Duodenal mucosa (tissue), 2 donors: Measurements from ENCODE around the gene GPR173.
A peak's percentile ranks its signal among the peaks of the same experiment; 100 is the strongest.

Experiments used
- H3K27ac ChIP-seq: one replicate; pipeline ENCODE4 v1.7.0; 2013; ENCODE audit warnings: low read depth, low read length
- H3K27me3 ChIP-seq, 2 donors: one replicate each; pipeline ENCODE4 v1.7.0; 2013; ENCODE audit warnings: low read length in 2 of 2, control low read depth in 1 of 2; ENCODE audit not compliant: insufficient read depth in 2 of 2, control insufficient read depth in 1 of 2
- H3K36me3 ChIP-seq, 2 donors: one replicate each; pipeline ENCODE4 v1.7.0; 2013; ENCODE audit warnings: low read length in 2 of 2, control low read depth in 1 of 2; ENCODE audit not compliant: insufficient read depth in 2 of 2, control insufficient read depth in 1 of 2
- H3K4me1 ChIP-seq, 2 donors: one replicate each; pipeline ENCODE4 v1.7.0; 2013; ENCODE audit warnings: low read length in 2 of 2, control low read depth in 1 of 2; ENCODE audit not compliant: insufficient read depth in 2 of 2, control insufficient read depth in 1 of 2
- H3K4me3 ChIP-seq, 2 donors: one replicate each; pipeline ENCODE4 v1.7.0; 2013; ENCODE audit warnings: low read length in 2 of 2, low read depth in 1 of 2
- H3K9ac ChIP-seq, 2 donors: one replicate each; pipeline ENCODE4 v1.7.0; 2013; ENCODE audit warnings: low read length in 2 of 2, low read depth in 1 of 2
- H3K9me3 ChIP-seq, 2 donors: one replicate each; pipeline ENCODE4 v1.7.0; 2013; ENCODE audit warnings: low read length in 2 of 2, control low read depth in 1 of 2; ENCODE audit not compliant: control insufficient read depth in 1 of 2

Gene GPR173, protein sequence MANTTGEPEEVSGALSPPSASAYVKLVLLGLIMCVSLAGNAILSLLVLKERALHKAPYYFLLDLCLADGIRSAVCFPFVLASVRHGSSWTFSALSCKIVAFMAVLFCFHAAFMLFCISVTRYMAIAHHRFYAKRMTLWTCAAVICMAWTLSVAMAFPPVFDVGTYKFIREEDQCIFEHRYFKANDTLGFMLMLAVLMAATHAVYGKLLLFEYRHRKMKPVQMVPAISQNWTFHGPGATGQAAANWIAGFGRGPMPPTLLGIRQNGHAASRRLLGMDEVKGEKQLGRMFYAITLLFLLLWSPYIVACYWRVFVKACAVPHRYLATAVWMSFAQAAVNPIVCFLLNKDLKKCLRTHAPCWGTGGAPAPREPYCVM

DNA sequence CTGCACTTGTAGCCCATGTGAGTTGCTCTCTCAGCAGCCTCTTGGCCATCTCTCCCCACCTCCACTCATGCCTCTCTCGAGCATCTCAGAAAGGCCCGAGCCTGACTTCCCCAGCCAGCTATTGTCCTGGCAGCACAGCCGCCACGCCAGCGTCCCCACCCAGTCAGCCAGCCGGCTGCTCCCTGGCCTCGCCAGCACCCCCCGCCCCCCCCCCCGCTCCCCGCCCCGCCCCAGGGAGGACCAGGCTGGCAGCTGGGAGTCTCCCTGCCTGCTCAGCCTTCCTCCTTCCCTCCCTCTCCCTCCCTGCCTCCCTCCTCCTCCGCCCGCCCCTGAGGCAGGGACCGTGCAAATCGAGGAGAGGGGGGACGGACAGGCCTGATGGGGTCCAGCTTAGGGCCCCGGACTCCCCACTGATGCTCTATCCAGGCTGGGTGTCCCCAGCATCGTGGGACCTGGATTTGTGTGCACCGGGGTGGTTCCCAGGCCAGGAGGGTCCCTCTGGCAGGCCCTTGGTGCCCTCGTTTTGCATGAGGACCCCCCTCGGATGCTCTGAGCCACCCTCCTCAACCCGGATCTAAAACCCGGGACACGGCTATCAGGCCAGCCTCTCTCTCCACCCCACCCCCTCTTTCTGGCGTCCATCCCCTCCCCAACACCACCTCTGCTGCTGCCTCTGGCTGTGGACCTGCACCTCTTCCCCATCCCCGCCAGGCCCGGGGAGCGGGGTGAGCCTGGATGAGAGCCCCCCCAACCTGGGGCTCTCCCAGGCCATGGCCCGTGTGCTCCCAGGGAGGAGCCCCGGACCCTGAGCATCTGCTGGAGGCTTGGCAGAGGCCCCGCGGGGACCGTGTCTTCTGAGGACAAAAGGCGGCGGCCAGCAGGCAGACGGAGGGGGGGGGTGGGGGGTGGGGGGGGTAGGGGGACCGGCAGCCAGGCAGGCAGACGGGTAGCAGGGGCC lies at the start of gene GPR173:
GPR173 (plus strand) TSS at position 621 of the 958 bp plus-strand sequence. CDS start 27,833 bp downstream, outside the sequence.
- Histone ChIP-seq H3K9me3 (no peaks in the 10 kb centered on the region), H3K9ac (peak within 1 kb of the TSS in 1 of 2 donors; percentile 10), H3K27ac (no peak within 1 kb of the TSS)

DNA sequence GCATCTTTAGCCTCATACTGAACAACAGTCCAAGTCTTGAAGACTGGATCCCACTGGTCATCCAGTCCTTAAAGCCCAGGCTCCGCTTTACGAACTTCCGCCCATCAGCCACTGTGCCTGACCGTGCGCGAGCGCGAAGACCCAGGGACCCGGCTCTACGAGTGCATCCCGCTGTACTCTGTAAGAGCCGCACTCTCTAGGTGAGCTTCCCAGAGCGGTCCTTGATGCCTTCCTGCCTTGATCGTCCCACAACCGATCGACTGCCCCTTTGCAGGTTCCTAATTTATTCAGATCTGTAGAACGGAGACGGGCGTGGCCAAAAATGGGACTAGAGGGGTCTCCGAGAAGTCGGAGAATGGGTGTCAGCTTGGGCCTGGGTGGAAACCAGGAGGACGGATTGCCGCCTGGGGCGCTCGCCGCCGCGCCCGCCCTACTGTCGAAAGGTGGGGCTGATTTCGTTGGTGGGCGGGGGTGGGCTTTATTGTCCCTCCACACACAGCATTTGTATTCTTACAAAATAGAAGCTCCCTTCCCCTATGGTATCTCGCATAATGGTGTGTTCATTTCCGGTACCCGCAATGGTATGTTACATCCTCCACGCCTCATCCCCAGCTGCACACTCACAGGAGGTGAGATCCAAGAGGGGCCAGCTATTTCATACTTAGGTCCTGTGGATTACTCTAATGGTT lies 48.0 kb upstream of the GPR173 start:
- Histone ChIP-seq H3K4me1 (peaks cover 0 to 5% of the 10 kb centered on the region in 2 donors), H3K4me3 (no peak overlapping the region), H3K27ac (no peak overlapping the region), H3K9ac (no peak overlapping the region), H3K27me3 (peaks cover 0 to 5% of the 10 kb centered on the region in 2 donors), H3K9me3 (no peaks in the 10 kb centered on the region), H3K36me3 (no peaks in the 10 kb centered on the region)

More for the DNA sequence above, at the start of gene GPR173:
- peak within 1 kb of the TSS in 1 of 2 donors; percentile 36 for H3K4me3 ChIP-seq
- H3K4me1 ChIP-seq = no peaks in the 10 kb centered on the region
- H3K27me3 ChIP-seq = no peaks in the 10 kb centered on the region
- no peaks in the 10 kb centered on the region for H3K36me3 ChIP-seq

DNA sequence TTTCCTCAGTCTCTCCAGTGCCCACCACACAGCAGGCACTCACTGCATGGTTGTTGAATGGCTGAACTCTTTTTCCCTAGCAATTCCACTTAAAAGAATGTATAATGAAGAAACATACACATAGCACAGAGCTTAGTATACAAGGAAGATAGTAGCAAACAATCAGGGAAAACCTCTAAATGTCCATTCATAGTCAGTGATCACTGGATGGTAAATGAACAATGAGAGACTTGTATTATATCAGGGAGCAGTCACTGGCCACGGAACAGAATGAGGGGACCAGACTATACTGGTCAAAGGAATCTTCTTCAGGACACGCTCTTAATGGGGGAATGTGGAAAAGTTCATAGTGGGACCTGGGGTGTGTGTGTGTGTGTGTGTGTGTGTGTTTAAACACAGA lies 46.6 kb upstream of the GPR173 start:
- Histone ChIP-seq H3K9ac (no peak overlapping the region), H3K27me3 (peaks cover 0 to 5% of the 10 kb centered on the region in 2 donors), H3K36me3 (no peaks in the 10 kb centered on the region), H3K4me3 (no peak overlapping the region), H3K27ac (no peak overlapping the region), H3K4me1 (no peaks in the 10 kb centered on the region), H3K9me3 (no peaks in the 10 kb centered on the region)

DNA sequence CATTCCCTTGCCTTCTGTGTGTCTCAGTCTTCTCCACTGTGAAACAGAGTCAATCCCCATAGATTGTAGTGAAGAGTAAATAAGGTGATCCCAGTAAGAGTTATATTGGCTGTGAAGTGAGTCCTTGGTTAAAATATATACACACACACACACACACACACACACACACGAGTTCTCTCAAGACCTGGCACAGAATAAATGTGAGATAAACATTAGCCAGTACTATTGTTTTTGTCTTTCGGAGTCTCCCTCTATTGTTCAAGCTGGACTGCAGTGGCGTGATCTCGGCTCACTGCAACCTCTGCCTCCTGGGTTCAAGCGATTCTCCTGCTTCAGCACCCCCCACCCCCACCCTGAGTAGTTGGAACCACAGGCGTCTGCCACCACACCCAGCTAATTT lies 45.5 kb upstream of the GPR173 start:
- Histone ChIP-seq H3K9ac (no peak overlapping the region), H3K4me3 (no peak overlapping the region), H3K27ac (no peak overlapping the region), H3K9me3 (no peaks in the 10 kb centered on the region), H3K36me3 (no peaks in the 10 kb centered on the region), H3K4me1 (no peaks in the 10 kb centered on the region), H3K27me3 (peaks cover 0 to 5% of the 10 kb centered on the region in 2 donors)

DNA sequence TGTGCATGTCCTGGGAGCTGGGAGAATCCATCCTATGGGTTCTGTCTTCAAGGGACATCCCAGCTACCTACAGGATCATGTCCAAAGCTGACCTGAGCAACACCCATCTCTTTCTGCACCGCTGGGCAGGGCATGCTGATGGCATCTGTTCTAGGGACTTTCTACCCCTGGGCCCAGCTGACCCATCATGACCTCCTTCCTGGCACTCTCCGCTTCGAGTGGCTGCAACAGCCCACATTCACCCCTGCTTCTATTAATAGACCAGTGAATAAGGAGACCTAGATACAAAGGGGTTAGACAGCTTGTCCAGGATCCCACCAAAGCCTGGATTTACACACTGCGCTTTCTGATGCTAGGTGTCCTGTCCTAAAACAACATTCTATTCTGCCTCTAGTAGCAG lies 44.6 kb upstream of the GPR173 start:
- Histone ChIP-seq H3K27ac (no peak overlapping the region), H3K27me3 (peaks cover 0 to 5% of the 10 kb centered on the region in 2 donors), H3K36me3 (no peaks in the 10 kb centered on the region), H3K4me3 (no peak overlapping the region), H3K9me3 (no peaks in the 10 kb centered on the region), H3K4me1 (no peaks in the 10 kb centered on the region), H3K9ac (no peak overlapping the region)

DNA sequence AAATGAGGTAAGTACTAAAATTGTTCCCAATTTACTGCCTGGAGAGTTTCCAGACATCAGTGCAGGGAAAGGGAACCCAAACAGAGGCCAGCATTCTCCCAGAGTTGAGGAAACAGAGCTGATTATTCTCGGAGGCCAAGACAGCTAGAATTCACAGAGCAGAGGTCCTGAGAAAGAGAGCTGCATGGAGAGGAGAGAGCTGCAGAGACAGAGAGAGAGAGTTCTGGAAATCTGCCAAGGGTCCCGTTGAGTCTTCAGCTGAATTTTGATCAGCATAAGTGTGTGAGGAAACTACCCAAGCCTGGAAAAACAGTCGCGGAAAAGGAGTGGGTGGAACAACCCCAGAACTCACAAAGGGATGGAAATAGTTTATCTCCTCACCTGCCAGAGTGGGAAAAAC lies 43.8 kb upstream of the GPR173 start:
- no peak overlapping the region for H3K4me3 ChIP-seq
- H3K4me1 ChIP-seq = no peaks in the 10 kb centered on the region
- H3K36me3 ChIP-seq = no peaks in the 10 kb centered on the region
- no peak overlapping the region for H3K27ac ChIP-seq
- H3K9ac ChIP-seq = no peak overlapping the region
- H3K9me3 ChIP-seq = no peaks in the 10 kb centered on the region
- H3K27me3 ChIP-seq = peaks cover 0 to 5% of the 10 kb centered on the region in 2 donors

DNA sequence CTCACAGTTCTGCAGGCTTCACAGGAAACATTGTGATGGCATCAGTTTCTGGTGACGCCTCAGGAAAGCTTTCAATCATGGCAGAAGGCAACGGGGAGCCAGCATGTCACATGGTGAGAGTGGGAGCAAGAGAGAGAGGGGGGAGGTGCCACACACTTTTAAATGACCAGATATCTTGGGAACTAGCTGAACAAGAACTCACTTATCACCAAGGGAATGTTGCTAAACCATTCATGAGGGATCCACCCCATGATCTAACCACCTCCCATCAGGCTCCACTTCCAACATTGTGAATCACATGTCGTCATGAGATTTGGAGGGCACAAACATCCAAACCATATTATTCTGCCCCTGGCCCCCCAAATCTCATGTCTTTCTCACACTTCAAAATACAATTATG lies 43.3 kb upstream of the GPR173 start:
- H3K27me3 ChIP-seq = peaks cover 0 to 5% of the 10 kb centered on the region in 2 donors
- no peak overlapping the region for H3K9ac ChIP-seq
- H3K4me3 ChIP-seq = no peak overlapping the region
- H3K36me3 ChIP-seq = no peaks in the 10 kb centered on the region
- no peak overlapping the region for H3K27ac ChIP-seq
- H3K9me3 ChIP-seq = no peaks in the 10 kb centered on the region
- no peaks in the 10 kb centered on the region for H3K4me1 ChIP-seq

DNA sequence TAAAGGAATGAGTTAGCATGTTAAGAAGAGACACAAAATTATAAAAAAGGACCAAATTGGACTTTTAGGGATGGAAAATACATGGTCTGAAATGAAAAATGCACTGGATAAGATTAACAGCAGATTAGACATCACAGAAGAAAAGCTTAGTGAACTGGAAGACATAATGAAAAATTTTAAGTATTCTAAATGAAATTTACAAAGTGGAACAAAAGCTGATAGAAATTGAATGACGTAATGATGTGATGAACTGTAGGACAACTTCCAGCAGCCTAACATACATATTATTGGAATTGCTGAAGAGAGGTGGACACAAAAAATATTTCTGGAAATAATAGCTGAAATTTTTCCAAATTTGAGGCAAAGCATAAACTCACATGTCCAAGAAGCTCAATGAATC lies 39.6 kb upstream of the GPR173 start:
- H3K9me3 ChIP-seq = no peaks in the 10 kb centered on the region
- H3K27ac ChIP-seq = no peak overlapping the region
- H3K4me1 ChIP-seq = no peaks in the 10 kb centered on the region

DNA sequence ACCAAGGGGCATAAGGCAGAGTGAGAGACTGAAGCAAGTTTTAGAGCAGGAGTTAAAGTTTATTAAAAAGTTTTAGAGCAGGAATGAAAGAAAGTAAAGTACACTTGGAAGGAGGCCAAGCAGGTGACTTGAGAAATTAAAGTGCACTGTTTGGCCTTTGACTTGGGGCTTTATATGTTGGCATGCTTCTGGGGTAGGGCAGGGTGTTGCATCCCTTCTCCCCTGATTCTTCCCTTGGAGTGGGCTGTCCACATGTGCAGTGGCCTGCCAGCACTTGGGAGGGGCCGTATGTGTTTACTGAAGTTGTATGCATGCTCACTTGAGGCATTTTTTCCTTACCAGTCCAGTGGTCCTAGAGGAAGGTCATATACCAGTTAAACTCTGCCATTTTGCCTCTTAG lies 35.3 kb upstream of the GPR173 start:
- H3K27ac ChIP-seq = no peak overlapping the region
- no peaks in the 10 kb centered on the region for H3K4me1 ChIP-seq
- no peaks in the 10 kb centered on the region for H3K36me3 ChIP-seq
- H3K27me3 ChIP-seq = no peaks in the 10 kb centered on the region
- H3K4me3 ChIP-seq = no peak overlapping the region
- no peak overlapping the region for H3K9ac ChIP-seq
- no peaks in the 10 kb centered on the region for H3K9me3 ChIP-seq

More for the DNA sequence above, 39.6 kb upstream of the GPR173 start:
- Histone ChIP-seq H3K9ac (no peak overlapping the region), H3K27me3 (no peaks in the 10 kb centered on the region), H3K36me3 (no peaks in the 10 kb centered on the region), H3K4me3 (no peak overlapping the region)
